ENCODE measurements around the gene SCN3B. TPM values are rescaled to one million over a fixed set of nuclear protein-coding genes. Genes with fewer than 3 reads are reported as not detected.

The SCN3B gene
- total RNA-seq: 0.03 and 0.07 TPM in 2 replicates

GRCh38 chr11:123654566-123655081 is at the start of gene SCN3B:
SCN3B (minus strand) TSS chr11:123654624; CDS start chr11:123653801, 823 bp downstream.

Other genes with a start within 250 kb of the SCN3B start
- 4.8 and 8.9 TPM in 2 replicates for gene GRAMD1B, start 224.4 kb downstream of the SCN3B start, total RNA-seq
- 6.3 and 8.2 TPM in 2 replicates for gene ZNF202, start 87.0 kb upstream of the SCN3B start, total RNA-seq
- not detected in 2 replicates for gene OR6X1, start 99.9 kb upstream of the SCN3B start, total RNA-seq
- not detected in 2 replicates for gene OR6M1, start 151.7 kb upstream of the SCN3B start, total RNA-seq
- gene TMEM225, start 231.0 kb upstream of the SCN3B start, total RNA-seq: not detected in 2 replicates
- gene OR8D4, start 247.5 kb upstream of the SCN3B start, total RNA-seq: not detected in 2 replicates